ENCODE data around the gene BTD. TPM values are rescaled to one million over a fixed set of nuclear protein-coding genes. Genes with fewer than 3 reads are reported as not detected.

The BTD gene
- total and polyA plus RNA-seq, 10 of the 15 experiments (the other 5 are each of a cell fraction or from before 2014, with no cell fraction given), result 3.4 to 10.3 (median 5.0) TPM

DNA sequence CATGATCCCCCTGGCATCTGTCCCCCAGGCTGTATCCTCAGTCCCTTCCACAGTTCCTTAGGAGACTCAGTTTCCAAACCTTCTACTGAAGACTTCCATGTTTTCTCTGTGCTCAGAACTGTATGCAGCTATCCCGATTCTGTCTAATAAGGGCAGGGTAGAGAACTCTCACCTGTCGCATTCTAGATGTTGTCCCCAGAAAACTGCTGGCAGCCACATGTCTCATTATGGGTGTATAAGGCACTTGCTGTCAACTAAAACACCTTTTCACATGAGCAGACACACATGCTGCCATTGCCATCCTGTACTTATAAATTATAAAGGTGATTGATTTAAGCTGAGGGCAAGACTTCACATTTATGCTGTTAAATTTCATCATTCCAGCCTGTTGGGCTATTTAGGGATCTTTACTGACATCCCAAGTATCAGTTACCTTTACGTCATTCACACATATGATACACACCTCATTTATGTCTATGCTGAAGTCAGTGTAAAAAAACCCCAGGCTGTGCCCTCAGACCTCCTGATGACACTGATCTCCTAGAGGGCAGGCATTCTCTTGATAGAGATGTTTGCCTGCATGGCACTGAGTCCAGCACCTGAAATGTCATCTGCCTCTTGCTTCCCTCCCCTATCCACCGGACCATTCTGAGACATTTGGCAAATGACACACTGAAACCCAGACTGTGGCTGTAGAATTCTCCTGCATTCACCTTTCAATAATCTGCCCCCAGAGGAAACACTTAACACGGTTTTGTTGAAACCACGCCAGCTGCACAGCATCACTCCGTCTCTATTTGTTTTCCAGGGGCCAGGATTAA lies 35.8 kb downstream of the BTD start (continued):
- TF ChIP-seq ATF3 (IDR thresholded peaks at IDR 0.05; ENCODE audit: borderline replicate concordance, extremely low read depth, low read depth, low read length) (no peak), FOXK2 (IDR thresholded peaks at IDR 0.05) (no peak), ELK1 (IDR thresholded peaks at IDR 0.05; ENCODE audit: low read depth, low read length) (no peak), RAD21 (IDR thresholded peaks at IDR 0.05; ENCODE audit: insufficient read depth, low read depth, low read length) (0 out of 2 replicates have a peak, but pooled peaks have one; percentile 6), KLF5 (IDR thresholded peaks at IDR 0.05; ENCODE audit: partially characterized antibody) (no peak), NFIC (IDR thresholded peaks at IDR 0.05; ENCODE audit: low read depth, low read length) (peak; percentile 47; the same call in 1 of the 2 replicates), RUNX3 (IDR thresholded peaks at IDR 0.05; ENCODE audit: low read length) (peak; percentile 65), MEF2B (IDR thresholded peaks at IDR 0.05; ENCODE audit: partially characterized antibody, poor library complexity, severe bottlenecking) (peak; percentile 24)
- TF ChIP-seq, protein P1, sequence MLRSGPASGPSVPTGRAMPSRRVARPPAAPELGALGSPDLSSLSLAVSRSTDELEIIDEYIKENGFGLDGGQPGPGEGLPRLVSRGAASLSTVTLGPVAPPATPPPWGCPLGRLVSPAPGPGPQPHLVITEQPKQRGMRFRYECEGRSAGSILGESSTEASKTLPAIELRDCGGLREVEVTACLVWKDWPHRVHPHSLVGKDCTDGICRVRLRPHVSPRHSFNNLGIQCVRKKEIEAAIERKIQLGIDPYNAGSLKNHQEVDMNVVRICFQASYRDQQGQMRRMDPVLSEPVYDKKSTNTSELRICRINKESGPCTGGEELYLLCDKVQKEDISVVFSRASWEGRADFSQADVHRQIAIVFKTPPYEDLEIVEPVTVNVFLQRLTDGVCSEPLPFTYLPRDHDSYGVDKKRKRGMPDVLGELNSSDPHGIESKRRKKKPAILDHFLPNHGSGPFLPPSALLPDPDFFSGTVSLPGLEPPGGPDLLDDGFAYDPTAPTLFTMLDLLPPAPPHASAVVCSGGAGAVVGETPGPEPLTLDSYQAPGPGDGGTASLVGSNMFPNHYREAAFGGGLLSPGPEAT (IDR thresholded peaks at IDR 0.05; ENCODE audit: low read depth), result peak; percentile 37; the same call in 1 of the 2 replicates
